ENCODE data around the gene FAM180A. TPM values are rescaled to one million over a fixed set of nuclear protein-coding genes. Genes with fewer than 3 reads are reported as not detected.

The FAM180A gene
- polyA plus RNA-seq, 1 donor (not counting 4 experiments of a cell fraction or from before 2014, with no cell fraction given) = 0.73 TPM

- dilution Hi-C loops (cut with MboI; ENCODE audit: extremely low pct_ligation_motif_present, low sequenced_read_pairs) = no loop called here
- H3K9me3 ChIP-seq (ENCODE audit: control insufficient read depth, low read depth, low read length) = no peaks in the 10 kb centered on the region
- no peak overlapping the region for H3K27ac ChIP-seq (ENCODE audit: control insufficient read depth, insufficient read depth, low read length)
- H3K9ac ChIP-seq (ENCODE audit: control insufficient read depth, extremely low read depth, insufficient read depth, low read length) = no peak overlapping the region
- H3K4me2 ChIP-seq (ENCODE audit: control insufficient read depth, extremely low read depth, insufficient read depth, low read depth, low read length) = no peak overlapping the region
- no peak for TF ChIP-seq EZH2 (IDR thresholded peaks at IDR 0.05; ENCODE audit: low read length)
- no peak for TF ChIP-seq CTCF (optimal IDR thresholded peaks at IDR 0.05 in 1 of 3, IDR thresholded peaks at IDR 0.05 in 1 of 3, conservative IDR thresholded peaks at IDR 0.05 in 1 of 3; ENCODE audit: extremely low read depth in 1 of 3, insufficient read depth in 2 of 3, low read length in 3 of 3)
- no peak overlapping the region for H2AFZ ChIP-seq (ENCODE audit: control insufficient read depth, low read length)
- H3K9me1 ChIP-seq (ENCODE audit: control insufficient read depth, extremely low read depth, insufficient read depth, low read length) = no peaks in the 10 kb centered on the region
- H3K79me2 ChIP-seq (ENCODE audit: control insufficient read depth, insufficient read depth, low read length) = no peaks in the 10 kb centered on the region
- H3K36me3 ChIP-seq (ENCODE audit: control insufficient read depth in 2 of 2, extremely low read depth in 1 of 2, insufficient read depth in 2 of 2, low read length in 2 of 2) = no peaks in the 10 kb centered on the region
- no peaks in the 10 kb centered on the region for H4K20me1 ChIP-seq (ENCODE audit: control insufficient read depth, extremely low read depth, insufficient read depth, low read length)
- H3K27me3 ChIP-seq (ENCODE audit: control insufficient read depth, extremely low read depth, insufficient read depth, low read length) = no peaks in the 10 kb centered on the region
- H3K4me1 ChIP-seq (ENCODE audit: control insufficient read depth, extremely low read depth, insufficient read depth, low read length) = peaks cover 17% of the 10 kb centered on the region
- H3K4me3 ChIP-seq (ENCODE audit: control insufficient read depth in 2 of 3, extremely low read depth in 1 of 3, insufficient read depth in 2 of 3, low read depth in 1 of 3, low read length in 3 of 3) = no peak overlapping the region
- FAIRE-seq (no peak), DNase-seq (ENCODE audit: low read depth, low spot score) (no peak)
Observed at GRCh38 chr7:135755351-135755753, 6.7 kb upstream of the FAM180A start.

- Histone ChIP-seq H3K36me3 (ENCODE audit: control insufficient read depth in 2 of 2, extremely low read depth in 1 of 2, insufficient read depth in 2 of 2, low read length in 2 of 2) (no peaks in the 10 kb centered on the region), H3K4me2 (ENCODE audit: control insufficient read depth, extremely low read depth, insufficient read depth, low read depth, low read length) (no peak overlapping the region), H3K27ac (ENCODE audit: control insufficient read depth, insufficient read depth, low read length) (no peak overlapping the region), H3K9me1 (ENCODE audit: control insufficient read depth, extremely low read depth, insufficient read depth, low read length) (no peaks in the 10 kb centered on the region), H3K9ac (ENCODE audit: control insufficient read depth, extremely low read depth, insufficient read depth, low read length) (no peak overlapping the region), H3K9me3 (ENCODE audit: control insufficient read depth, low read depth, low read length) (no peaks in the 10 kb centered on the region), H3K4me3 (ENCODE audit: control insufficient read depth in 2 of 3, extremely low read depth in 1 of 3, insufficient read depth in 2 of 3, low read depth in 1 of 3, low read length in 3 of 3) (no peak overlapping the region), H4K20me1 (ENCODE audit: control insufficient read depth, extremely low read depth, insufficient read depth, low read length) (no peaks in the 10 kb centered on the region), H2AFZ (ENCODE audit: control insufficient read depth, low read length) (no peak overlapping the region), H3K27me3 (ENCODE audit: control insufficient read depth, extremely low read depth, insufficient read depth, low read length) (no peaks in the 10 kb centered on the region), H3K79me2 (ENCODE audit: control insufficient read depth, insufficient read depth, low read length) (no peaks in the 10 kb centered on the region), H3K4me1 (ENCODE audit: control insufficient read depth, extremely low read depth, insufficient read depth, low read length) (peaks cover 19% of the 10 kb centered on the region)
- dilution Hi-C loops (cut with MboI; ENCODE audit: extremely low pct_ligation_motif_present, low sequenced_read_pairs) = no loop called here
- FAIRE-seq (no peak), DNase-seq (ENCODE audit: low read depth, low spot score) (no peak)
- TF ChIP-seq CTCF (optimal IDR thresholded peaks at IDR 0.05 in 1 of 3, IDR thresholded peaks at IDR 0.05 in 1 of 3, conservative IDR thresholded peaks at IDR 0.05 in 1 of 3; ENCODE audit: extremely low read depth in 1 of 3, insufficient read depth in 2 of 3, low read length in 3 of 3) (no peak), EZH2 (IDR thresholded peaks at IDR 0.05; ENCODE audit: low read length) (no peak)
Observed at GRCh38 chr7:135753616-135754413, 5.2 kb upstream of the FAM180A start.

All from keratinocyte (primary cell).